Panc1 (cell line): Measurements from ENCODE around the gene LMAN1L. TPM values are rescaled to one million over a fixed set of nuclear protein-coding genes. Genes with fewer than 3 reads are reported as not detected.

Experiments
- ATAC-seq: fragments of 200-7000 bp; cut with Tn5 transposase; 2 replicates; pipeline ENCODE4 v1.9.1; 2020; ENCODE audit warnings: mild to moderate bottlenecking, moderate library complexity
- BruUV-seq: library from RNA; stranded (reverse); fragments of 400-500 nt; replicated peaks from 2 replicates; lab custom pipeline; 2021; lab: Mats Ljungman, UMichigan
- CTCF ChIA-PET: fragments of 300-600 bp; sonication (Branson Sonifier 250); formaldehyde crosslinking; loops from one replicate; lab custom pipeline; 2022; ENCODE audit warnings: antibody characterized with exemption; lab: Charles Lee
- POLR2A ChIA-PET: fragments of 300-600 bp; sonication (Branson Sonifier 250); formaldehyde crosslinking; loops from one replicate; lab custom pipeline; 2022; ENCODE audit warnings: antibody characterized with exemption; lab: Charles Lee
- DNase-seq: peaks from one replicate; pipeline ENCODE4 v3.0.0-alpha.2; 2010; ENCODE audit warnings: low read depth, low spot score
- H3K27ac ChIP-seq: 2 replicates; pipeline ENCODE4 v1.5.1; 2011; ENCODE audit warnings: mild to moderate bottlenecking, low read length, inconsistent platforms
- H3K27me3 ChIP-seq: fragments of 200-500 bp; sonication (Bioruptor generic); 2 replicates; pipeline ENCODE4 v1.6.0; 2014; ENCODE audit warnings: low read length, inconsistent platforms; ENCODE audit not compliant: control insufficient read depth, insufficient read depth
- H3K36me3 ChIP-seq: fragments of 200-500 bp; sonication (Bioruptor generic); 2 replicates; pipeline ENCODE4 v1.5.1; 2014; ENCODE audit warnings: inconsistent platforms, mild to moderate bottlenecking, low read length, moderate library complexity; ENCODE audit not compliant: control insufficient read depth, insufficient read depth
- H3K4me1 ChIP-seq: 2 replicates; pipeline ENCODE4 v1.5.1; 2011; ENCODE audit warnings: inconsistent platforms, mild to moderate bottlenecking, low read length, moderate library complexity; ENCODE audit not compliant: control insufficient read depth, insufficient read depth
- H3K4me3 ChIP-seq, 2 experiments: 2 replicates each; pipeline ENCODE4 v1.5.1; 2011 to 2012; ENCODE audit warnings: low read depth in 2 of 2, low read length in 2 of 2, mild to moderate bottlenecking in 2 of 2, inconsistent platforms in 1 of 2, moderate library complexity in 1 of 2
- H3K9me3 ChIP-seq: fragments of 200-500 bp; sonication (Bioruptor generic); 2 replicates; pipeline ENCODE4 v1.5.1; 2014; ENCODE audit warnings: low read depth, mild to moderate bottlenecking, inconsistent platforms, low read length, moderate library complexity; ENCODE audit not compliant: control insufficient read depth, insufficient read depth
- CTCF ChIP-seq: fragments of 450-650 bp; IDR thresholded peaks from 2 replicates; pipeline ENCODE4 v1.5.1; 2017; ENCODE audit warnings: mild to moderate bottlenecking
- POLR2AphosphoS5 ChIP-seq: IDR thresholded peaks from 2 replicates; pipeline ENCODE4 v1.6.1; 2012; ENCODE audit warnings: mild to moderate bottlenecking, low read depth, low read length, moderate library complexity
- REST ChIP-seq, 2 experiments: IDR thresholded peaks; 2 replicates each; pipeline ENCODE4 v1.6.1; 2011 to 2012; ENCODE audit warnings: low read depth in 2 of 2, control low read depth in 1 of 2, low read length in 1 of 2, mild to moderate bottlenecking in 1 of 2, moderate library complexity in 1 of 2; ENCODE audit not compliant: insufficient read depth in 1 of 2
- SIN3A ChIP-seq: IDR thresholded peaks from 2 replicates; pipeline ENCODE4 v1.6.1; 2012; ENCODE audit warnings: low read depth, mild to moderate bottlenecking, low read length, moderate library complexity, borderline replicate concordance; ENCODE audit not compliant: insufficient read depth
- TCF7L2 ChIP-seq: IDR thresholded peaks from 2 replicates; pipeline ENCODE4 v1.6.1; 2011; ENCODE audit warnings: mild to moderate bottlenecking, low read depth, low read length, inconsistent platforms
- in situ Hi-C: cut with HindIII; loops from 2 replicates; pipeline ENCODE4 v1.10.0; 2016; ENCODE audit warnings: low sequenced_read_pairs, low pct_unique_long_range_greater_than_20kb
- intact Hi-C: fragments of 100-400 bp; cut with micrococcal nuclease; formaldehyde crosslinking; loops from one replicate; pipeline ENCODE4 v1.10.0; 2022; ENCODE audit not compliant: unreplicated experiment
- total RNA-seq: library from RNA; stranded (reverse); gene quantifications from one replicate; pipeline ENCODE4 v1.2.1, GENCODE V29; 2021; ENCODE audit not compliant: unreplicated experiment

LMAN1L gene
- total RNA-seq, 1 experiment from 2014 or later = not detected

GRCh38 chr15:74865316-74865715, 52.7 kb downstream of the LMAN1L start:
- ATAC-seq (no peak), DNase-seq (no peak)
- Histone ChIP-seq H3K9me3 (no peaks in the 10 kb centered on the region), H3K4me3 (no peak overlapping the region), H3K4me1 (peaks cover 13% of the 10 kb centered on the region), H3K27ac (no peak overlapping the region), H3K36me3 (no peaks in the 10 kb centered on the region), H3K27me3 (no peaks in the 10 kb centered on the region)
- BruUV-seq = no TSS peak
- in situ Hi-C loops (no loop called here), intact Hi-C loops (no loop called here)
- ChIA-PET CTCF (interaction anchor here (0.7 kb wide), 1 partner anchor 13 kb away, joined by 6 read pairs; no protein-coding TSS in a partner anchor), POLR2A (interaction anchor here (0.7 kb wide), 1 partner anchor 8 kb away, joined by 7 read pairs; no protein-coding TSS in a partner anchor)
- TF ChIP-seq REST (IDR thresholded peaks at IDR 0.05; ENCODE audit: insufficient read depth in 1 of 2, low read depth in 2 of 2, low read length in 1 of 2) (no peak), SIN3A (no peak), POLR2AphosphoS5 (no peak), CTCF (no peak), TCF7L2 (no peak)

- H3K4me1 ChIP-seq = peaks cover 21% of the 10 kb centered on the region
- ATAC-seq (no peak), DNase-seq (no peak)
- no peak overlapping the region for H3K27ac ChIP-seq
- no TSS peak for BruUV-seq
- in situ Hi-C loops (no loop called here), intact Hi-C loops (no loop called here)
- no peaks in the 10 kb centered on the region for H3K36me3 ChIP-seq
- H3K9me3 ChIP-seq = no peaks in the 10 kb centered on the region
- TF ChIP-seq SIN3A (no peak), REST (IDR thresholded peaks at IDR 0.05; ENCODE audit: insufficient read depth in 1 of 2, low read depth in 2 of 2, low read length in 1 of 2) (no peak)
- POLR2A ChIA-PET = no interaction called here
- no peaks in the 10 kb centered on the region for H3K27me3 ChIP-seq
- CTCF ChIA-PET = interaction anchor here (0.6 kb wide), 1 partner anchor 86 kb away, joined by 4 read pairs; no protein-coding TSS in a partner anchor
- no peak overlapping the region for H3K4me3 ChIP-seq
Observed at GRCh38 chr15:74866090-74866489, 53.5 kb downstream of the LMAN1L start.
